DND-41 (cell line): Measurements from ENCODE around the gene FOXN3.

Source experiments
- CTCF ChIP-seq: IDR thresholded peaks from 2 replicates; pipeline ENCODE4 v1.5.1; 2012; ENCODE audit warnings: borderline replicate concordance, low read length, moderate library complexity, mild to moderate bottlenecking; ENCODE audit not compliant: poor library complexity, severe bottlenecking; ENCODE audit errors: extremely low read depth
- EZH2 ChIP-seq: IDR thresholded peaks from 3 replicates; pipeline ENCODE4 v1.6.1; 2012; ENCODE audit warnings: borderline replicate concordance, low read depth, mild to moderate bottlenecking, moderate library complexity, low read length, inconsistent platforms; ENCODE audit not compliant: severe bottlenecking

- TF ChIP-seq CTCF: no peak
- TF ChIP-seq EZH2: no peak
Observed at GRCh38 chr14:89342049-89342448, 75.0 kb downstream of the FOXN3 start.
